ENCODE data around the gene KCTD1. TPM values are rescaled to one million over a fixed set of nuclear protein-coding genes. Genes with fewer than 3 reads are reported as not detected.

The KCTD1 gene
- total RNA-seq, 1 donor from 2014 or later, result 18.8 TPM

DNA sequence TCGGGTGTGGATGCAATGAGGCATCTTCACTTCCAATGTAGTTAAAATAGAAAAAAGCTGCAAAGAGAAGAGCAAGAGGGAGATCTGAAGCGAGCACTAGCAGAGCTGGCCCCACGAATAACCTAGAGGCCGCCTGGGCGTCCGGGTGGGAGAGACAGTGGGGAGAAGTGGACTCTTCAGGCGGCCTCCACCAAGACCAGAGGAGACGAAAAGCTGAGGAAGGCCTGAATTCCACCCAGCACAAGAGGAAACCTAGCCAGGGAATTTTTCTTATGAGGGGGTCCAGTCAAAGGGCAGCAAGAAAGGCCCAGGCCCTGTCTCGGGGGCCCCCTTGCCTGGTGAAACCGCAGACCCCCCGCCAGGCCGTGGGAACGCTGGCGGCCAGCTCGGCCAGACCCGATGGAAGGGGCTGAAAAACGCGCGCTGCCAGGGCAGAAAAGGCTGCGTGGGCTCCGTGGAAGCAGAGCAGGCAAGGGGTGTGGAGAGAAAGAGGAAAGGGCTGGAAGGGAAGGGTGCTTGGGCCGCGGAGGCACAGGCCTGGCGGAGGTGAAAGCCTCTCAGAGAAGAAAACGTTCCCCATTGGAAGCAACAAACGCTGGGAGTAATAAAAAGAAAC lies 69.2 kb downstream of the KCTD1 start:
- DNase-seq, result no peak
- H3K27ac Mint-ChIP-seq (ENCODE audit: unreplicated experiment), result no peak overlapping the region
- H3K4me1 Mint-ChIP-seq (ENCODE audit: low read depth, unreplicated experiment), result peaks cover 6% of the 10 kb centered on the region
- TF ChIP-seq, protein P1, sequence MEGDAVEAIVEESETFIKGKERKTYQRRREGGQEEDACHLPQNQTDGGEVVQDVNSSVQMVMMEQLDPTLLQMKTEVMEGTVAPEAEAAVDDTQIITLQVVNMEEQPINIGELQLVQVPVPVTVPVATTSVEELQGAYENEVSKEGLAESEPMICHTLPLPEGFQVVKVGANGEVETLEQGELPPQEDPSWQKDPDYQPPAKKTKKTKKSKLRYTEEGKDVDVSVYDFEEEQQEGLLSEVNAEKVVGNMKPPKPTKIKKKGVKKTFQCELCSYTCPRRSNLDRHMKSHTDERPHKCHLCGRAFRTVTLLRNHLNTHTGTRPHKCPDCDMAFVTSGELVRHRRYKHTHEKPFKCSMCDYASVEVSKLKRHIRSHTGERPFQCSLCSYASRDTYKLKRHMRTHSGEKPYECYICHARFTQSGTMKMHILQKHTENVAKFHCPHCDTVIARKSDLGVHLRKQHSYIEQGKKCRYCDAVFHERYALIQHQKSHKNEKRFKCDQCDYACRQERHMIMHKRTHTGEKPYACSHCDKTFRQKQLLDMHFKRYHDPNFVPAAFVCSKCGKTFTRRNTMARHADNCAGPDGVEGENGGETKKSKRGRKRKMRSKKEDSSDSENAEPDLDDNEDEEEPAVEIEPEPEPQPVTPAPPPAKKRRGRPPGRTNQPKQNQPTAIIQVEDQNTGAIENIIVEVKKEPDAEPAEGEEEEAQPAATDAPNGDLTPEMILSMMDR (IDR thresholded peaks at IDR 0.05; ENCODE audit: partially characterized antibody, unreplicated experiment), result no peak
- peaks cover 4% of the 10 kb centered on the region for H3K27me3 Mint-ChIP-seq (ENCODE audit: unreplicated experiment)
- peak overlapping the region; percentile 23 for H3K4me3 Mint-ChIP-seq (ENCODE audit: unreplicated experiment)
- no peaks in the 10 kb centered on the region for H3K36me3 Mint-ChIP-seq (ENCODE audit: unreplicated experiment)
- peaks cover 2% of the 10 kb centered on the region for H3K9me3 Mint-ChIP-seq (ENCODE audit: unreplicated experiment)

DNA sequence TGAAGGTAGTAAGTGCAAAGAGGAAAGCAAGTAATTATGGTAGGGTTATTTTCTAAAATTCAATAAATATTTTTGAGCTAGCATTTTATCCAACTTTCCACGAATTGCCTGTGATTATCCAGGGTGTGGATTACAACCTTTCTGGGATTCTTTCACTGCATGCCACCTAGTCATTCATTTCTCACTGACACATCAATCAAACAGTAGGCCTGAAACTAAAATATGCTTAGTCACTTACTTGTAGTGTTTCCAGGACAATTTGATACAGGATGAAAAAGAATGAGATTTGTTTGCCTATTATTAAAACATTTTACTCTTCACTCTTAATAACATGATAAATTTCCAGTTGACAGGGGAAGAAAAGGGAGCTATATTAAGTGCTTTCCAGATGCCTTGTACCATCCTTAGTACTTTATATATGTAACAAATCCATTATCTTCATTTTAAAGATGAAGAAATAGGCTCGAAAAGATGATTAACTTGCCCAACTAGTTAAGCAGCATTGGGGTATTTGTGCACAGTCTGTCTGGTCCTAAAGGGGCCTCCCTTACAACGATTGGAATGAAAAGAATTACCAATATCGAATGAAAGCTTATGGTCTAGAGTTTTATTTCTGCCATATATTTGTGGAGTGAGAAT lies 70.4 kb downstream of the KCTD1 start:
- peaks cover 6% of the 10 kb centered on the region for H3K4me1 Mint-ChIP-seq (ENCODE audit: low read depth, unreplicated experiment)
- peaks cover 2% of the 10 kb centered on the region for H3K9me3 Mint-ChIP-seq (ENCODE audit: unreplicated experiment)
- TF ChIP-seq, protein P1 (IDR thresholded peaks at IDR 0.05; ENCODE audit: partially characterized antibody, unreplicated experiment), result no peak
- H3K36me3 Mint-ChIP-seq (ENCODE audit: unreplicated experiment), result no peaks in the 10 kb centered on the region
- no peak overlapping the region for H3K4me3 Mint-ChIP-seq (ENCODE audit: unreplicated experiment)
- H3K27me3 Mint-ChIP-seq (ENCODE audit: unreplicated experiment), result peaks cover 4% of the 10 kb centered on the region
- no peak for DNase-seq
- no peak overlapping the region for H3K27ac Mint-ChIP-seq (ENCODE audit: unreplicated experiment)

DNA sequence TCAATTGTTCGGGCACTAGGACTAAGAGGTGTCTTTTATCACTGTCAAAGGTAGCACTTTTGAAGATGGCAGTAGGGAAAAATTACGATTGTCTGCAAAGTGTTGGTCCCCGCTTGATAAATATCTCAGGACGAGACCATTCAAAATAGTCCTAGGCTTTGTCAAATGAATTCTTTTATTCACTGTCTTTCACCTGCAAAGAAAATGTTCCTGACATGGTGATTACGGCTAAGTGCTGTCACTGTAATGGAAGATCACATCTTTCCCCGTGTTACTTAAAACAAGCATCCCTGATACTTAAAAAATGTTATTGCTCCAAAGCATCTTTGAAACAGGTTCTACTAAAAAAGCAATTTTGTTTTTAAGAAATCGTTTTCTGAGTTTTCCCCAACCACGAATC lies 71.7 kb downstream of the KCTD1 start:
- H3K4me1 Mint-ChIP-seq (ENCODE audit: low read depth, unreplicated experiment), result peaks cover 2% of the 10 kb centered on the region
- TF ChIP-seq, protein P1 (IDR thresholded peaks at IDR 0.05; ENCODE audit: partially characterized antibody, unreplicated experiment), result no peak

DNA sequence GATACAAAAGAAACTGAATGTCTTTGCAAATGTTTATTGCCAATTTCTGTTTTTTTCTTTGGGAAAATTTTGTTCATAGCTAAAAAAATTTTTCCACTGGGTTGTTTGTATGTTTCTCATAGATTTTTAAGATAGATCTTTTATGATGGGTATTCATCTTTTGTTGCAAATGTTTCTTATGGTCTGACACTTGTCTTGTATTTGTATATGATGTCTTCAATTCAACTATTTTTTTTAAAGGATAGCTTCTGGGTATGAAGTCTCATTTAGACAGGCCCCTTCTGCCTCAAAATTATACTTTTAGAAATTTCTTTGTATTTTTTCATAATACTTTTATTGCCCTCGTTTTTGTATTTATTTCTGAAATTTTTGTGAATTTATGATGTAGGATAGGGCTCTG lies 73.8 kb downstream of the KCTD1 start:
- Mint-ChIP-seq H3K36me3 (ENCODE audit: unreplicated experiment) (no peaks in the 10 kb centered on the region), H3K4me3 (ENCODE audit: unreplicated experiment) (no peak overlapping the region), H3K9me3 (ENCODE audit: unreplicated experiment) (peaks cover 2% of the 10 kb centered on the region), H3K27ac (ENCODE audit: unreplicated experiment) (no peak overlapping the region), H3K4me1 (ENCODE audit: low read depth, unreplicated experiment) (peaks cover 6% of the 10 kb centered on the region), H3K27me3 (ENCODE audit: unreplicated experiment) (peaks cover 2% of the 10 kb centered on the region)
- TF ChIP-seq, protein P1 (IDR thresholded peaks at IDR 0.05; ENCODE audit: partially characterized antibody, unreplicated experiment), result no peak
- DNase-seq, result no peak

More for the DNA sequence above, 71.7 kb downstream of the KCTD1 start:
- Mint-ChIP-seq H3K27me3 (ENCODE audit: unreplicated experiment) (peaks cover 3% of the 10 kb centered on the region), H3K4me3 (ENCODE audit: unreplicated experiment) (no peak overlapping the region), H3K27ac (ENCODE audit: unreplicated experiment) (no peak overlapping the region), H3K36me3 (ENCODE audit: unreplicated experiment) (no peaks in the 10 kb centered on the region), H3K9me3 (ENCODE audit: unreplicated experiment) (peaks cover 2% of the 10 kb centered on the region)
- DNase-seq, result no peak

DNA sequence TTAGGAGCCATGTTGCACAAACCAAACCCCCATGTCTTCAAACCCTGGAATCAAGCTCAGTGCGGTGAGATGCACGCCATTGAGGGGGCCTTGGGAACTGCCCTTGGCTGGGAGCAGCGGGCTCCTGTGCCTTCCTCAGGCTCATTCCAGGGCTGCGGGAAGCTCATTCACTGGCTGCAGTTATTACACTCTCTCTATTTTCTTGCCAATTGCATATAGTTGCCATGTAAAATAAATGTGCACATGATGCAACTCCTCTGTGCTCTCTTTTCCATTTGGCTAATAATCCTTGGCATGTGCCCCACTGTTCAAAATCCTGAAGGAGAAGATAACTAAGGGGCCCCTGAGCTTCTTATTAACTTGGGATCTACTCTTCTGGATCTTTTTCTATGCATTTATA lies 74.7 kb downstream of the KCTD1 start:
- no peaks in the 10 kb centered on the region for H3K36me3 Mint-ChIP-seq (ENCODE audit: unreplicated experiment)
- no peak overlapping the region for H3K27ac Mint-ChIP-seq (ENCODE audit: unreplicated experiment)
- H3K4me1 Mint-ChIP-seq (ENCODE audit: low read depth, unreplicated experiment), result peaks cover 9% of the 10 kb centered on the region
- H3K4me3 Mint-ChIP-seq (ENCODE audit: unreplicated experiment), result no peak overlapping the region
- TF ChIP-seq, protein P1 (IDR thresholded peaks at IDR 0.05; ENCODE audit: partially characterized antibody, unreplicated experiment), result no peak
- H3K27me3 Mint-ChIP-seq (ENCODE audit: unreplicated experiment), result no peaks in the 10 kb centered on the region
- no peaks in the 10 kb centered on the region for H3K9me3 Mint-ChIP-seq (ENCODE audit: unreplicated experiment)
- no peak for DNase-seq

All from glutamatergic neuron (in vitro differentiated cells).